ENCODE results near the gene CENPE.
"Not testable (repeated sequence)": the region's sequence is repeated elsewhere in the genome, so short reads cannot be mapped to it uniquely, and the experiment has no call there.

CENPE gene

DNA sequence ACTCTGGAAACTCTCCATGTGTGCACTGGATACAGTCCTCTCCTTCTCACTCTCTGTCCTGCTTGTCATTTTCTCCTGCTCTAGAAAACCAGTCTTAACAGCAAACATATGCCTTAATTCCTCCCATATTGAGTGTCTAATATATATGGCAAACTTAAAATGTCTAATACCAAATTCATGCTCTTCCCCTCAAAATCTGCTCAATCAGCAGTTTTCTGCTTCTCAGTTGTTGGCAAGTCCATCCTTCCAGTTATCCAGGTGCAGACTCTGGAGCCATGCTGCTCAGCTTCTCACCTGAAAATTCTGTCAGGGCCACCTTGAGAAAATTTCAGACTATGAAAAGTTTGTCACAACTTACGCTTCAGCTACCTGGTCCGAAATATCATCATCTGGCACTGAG, 3.1 kb upstream of the CENPE start:
- DNase-seq (ENCODE audit: low read depth), result no peak
- TF ChIP-seq, protein P1, sequence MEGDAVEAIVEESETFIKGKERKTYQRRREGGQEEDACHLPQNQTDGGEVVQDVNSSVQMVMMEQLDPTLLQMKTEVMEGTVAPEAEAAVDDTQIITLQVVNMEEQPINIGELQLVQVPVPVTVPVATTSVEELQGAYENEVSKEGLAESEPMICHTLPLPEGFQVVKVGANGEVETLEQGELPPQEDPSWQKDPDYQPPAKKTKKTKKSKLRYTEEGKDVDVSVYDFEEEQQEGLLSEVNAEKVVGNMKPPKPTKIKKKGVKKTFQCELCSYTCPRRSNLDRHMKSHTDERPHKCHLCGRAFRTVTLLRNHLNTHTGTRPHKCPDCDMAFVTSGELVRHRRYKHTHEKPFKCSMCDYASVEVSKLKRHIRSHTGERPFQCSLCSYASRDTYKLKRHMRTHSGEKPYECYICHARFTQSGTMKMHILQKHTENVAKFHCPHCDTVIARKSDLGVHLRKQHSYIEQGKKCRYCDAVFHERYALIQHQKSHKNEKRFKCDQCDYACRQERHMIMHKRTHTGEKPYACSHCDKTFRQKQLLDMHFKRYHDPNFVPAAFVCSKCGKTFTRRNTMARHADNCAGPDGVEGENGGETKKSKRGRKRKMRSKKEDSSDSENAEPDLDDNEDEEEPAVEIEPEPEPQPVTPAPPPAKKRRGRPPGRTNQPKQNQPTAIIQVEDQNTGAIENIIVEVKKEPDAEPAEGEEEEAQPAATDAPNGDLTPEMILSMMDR (IDR thresholded peaks at IDR 0.05; ENCODE audit: insufficient read depth, low read depth, low read length, missing control alignments), result no peak
- H3K4me3 ChIP-seq (ENCODE audit: low read length), result no peak overlapping the region

DNA sequence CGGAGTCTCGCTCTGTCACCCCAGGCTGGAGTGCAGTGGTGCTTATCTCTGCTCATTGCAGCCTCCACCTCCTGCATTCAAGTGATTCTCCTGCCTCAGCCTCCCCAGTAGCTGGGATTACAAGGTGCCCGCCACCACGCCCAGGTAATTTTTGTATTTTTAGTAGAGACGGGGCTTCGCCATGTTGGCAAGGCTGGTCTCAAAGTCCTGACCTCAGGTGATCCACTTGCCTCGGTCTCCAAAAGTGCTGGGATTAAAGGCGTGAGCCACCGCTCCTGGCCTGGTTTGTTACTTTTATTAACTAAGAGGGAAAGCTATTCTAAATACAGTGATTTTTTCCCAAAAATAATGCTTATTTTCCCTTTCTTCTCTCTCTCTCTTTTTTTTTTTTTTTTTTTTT, 866 bp upstream of the CENPE start:
- TF ChIP-seq, protein P1 (IDR thresholded peaks at IDR 0.05; ENCODE audit: insufficient read depth, low read depth, low read length, missing control alignments), result no peak
- no peak for DNase-seq (ENCODE audit: low read depth)
- peak overlapping the region; percentile 78 for H3K4me3 ChIP-seq (ENCODE audit: low read length)

DNA sequence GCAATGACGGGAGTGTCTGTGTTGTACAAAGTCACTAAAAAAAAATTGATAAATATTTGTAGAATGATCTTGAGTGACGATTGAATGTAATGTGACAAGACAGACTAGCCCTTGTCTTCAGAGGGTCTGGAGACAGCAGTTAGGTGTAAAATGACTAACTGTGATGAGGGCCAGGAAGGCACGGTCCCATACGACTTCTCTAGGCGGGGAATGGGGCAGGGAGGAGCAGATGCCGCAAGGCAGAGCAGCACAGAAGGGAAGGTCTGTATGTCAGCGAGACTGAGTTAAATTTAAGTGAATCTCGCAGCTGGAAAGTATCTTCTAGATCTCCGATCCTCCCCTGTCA, 405 bp downstream of the CENPE start:
- DNase-seq (ENCODE audit: low read depth), result no peak
- peak overlapping the region; percentile 78 for H3K4me3 ChIP-seq (ENCODE audit: low read length)
- TF ChIP-seq, protein P1 (IDR thresholded peaks at IDR 0.05; ENCODE audit: insufficient read depth, low read depth, low read length, missing control alignments), result no peak

- H3K4me3 ChIP-seq (ENCODE audit: low read length), result no peak overlapping the region
- TF ChIP-seq, protein P1 (IDR thresholded peaks at IDR 0.05; ENCODE audit: insufficient read depth, low read depth, low read length, missing control alignments), result no peak
- no peak for DNase-seq (ENCODE audit: low read depth)
These were observed 4.7 kb downstream of the CENPE start for GRCh38 chr4:103193457-103193856.

DNA sequence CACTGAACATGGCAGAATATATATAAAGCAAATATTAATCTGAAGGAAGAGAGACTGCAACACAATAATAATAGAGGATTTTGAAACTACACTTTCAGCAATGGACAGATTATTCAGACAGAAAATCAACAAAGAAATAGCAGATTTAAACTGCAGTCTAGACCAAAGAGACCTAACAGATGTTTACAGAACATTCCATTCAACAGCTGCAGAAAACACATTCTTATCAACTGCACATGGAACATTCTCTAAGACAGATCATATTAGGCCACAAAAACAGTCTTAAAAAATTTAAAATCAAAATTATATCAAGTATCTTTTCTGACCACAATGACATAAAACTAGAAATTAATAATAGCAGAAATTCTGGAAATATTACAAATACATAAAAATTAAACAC, 27.1 kb downstream of the CENPE start:
- TF ChIP-seq, protein P1 (IDR thresholded peaks at IDR 0.05; ENCODE audit: insufficient read depth, low read depth, low read length, missing control alignments), result no peak
- DNase-seq (ENCODE audit: low read depth), result no peak
- H3K4me3 ChIP-seq (ENCODE audit: low read length), result no peak overlapping the region

DNA sequence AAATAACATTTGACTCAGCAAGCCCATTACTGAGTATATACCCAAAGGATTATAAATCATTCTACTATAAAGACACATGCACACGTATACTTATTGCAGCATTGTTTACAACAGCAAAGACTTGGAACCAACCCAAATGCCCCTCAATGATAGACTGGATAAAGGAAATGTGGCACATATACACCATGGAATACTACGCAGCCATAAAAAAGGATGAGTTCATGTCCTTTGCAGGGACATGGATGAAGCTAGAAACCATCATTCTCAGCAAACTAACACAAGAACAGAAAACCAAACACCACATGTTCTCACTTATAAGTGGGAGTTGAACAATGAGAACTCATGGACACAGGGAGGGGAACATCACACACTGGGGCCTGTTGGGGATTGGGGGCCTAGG, 28.4 kb downstream of the CENPE start:
- DNase-seq (ENCODE audit: low read depth); H3K4me3 ChIP-seq (ENCODE audit: low read length): not testable (repeated sequence)

DNA sequence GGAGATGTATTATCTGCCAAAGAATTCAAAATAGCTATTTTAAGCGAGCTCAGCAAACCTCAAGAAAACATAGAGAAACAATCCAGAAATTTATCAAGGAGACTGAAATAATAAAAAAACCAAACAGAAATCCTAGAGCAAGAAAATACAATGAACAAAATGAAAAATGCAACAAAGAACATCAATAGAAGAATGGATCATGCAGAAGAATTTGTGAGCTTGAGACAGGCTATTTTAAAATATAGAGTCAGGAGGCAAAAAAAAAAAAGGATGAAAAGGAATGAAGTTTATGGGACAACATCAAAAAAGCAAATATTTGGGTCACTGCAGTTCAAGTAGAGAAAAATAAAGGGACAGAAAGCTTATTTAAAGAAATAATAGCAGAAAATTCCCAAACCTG, 29.1 kb downstream of the CENPE start:
- TF ChIP-seq, protein P1 (IDR thresholded peaks at IDR 0.05; ENCODE audit: insufficient read depth, low read depth, low read length, missing control alignments), result no peak
- no peak for DNase-seq (ENCODE audit: low read depth)
- H3K4me3 ChIP-seq (ENCODE audit: low read length), result no peak overlapping the region

DNA sequence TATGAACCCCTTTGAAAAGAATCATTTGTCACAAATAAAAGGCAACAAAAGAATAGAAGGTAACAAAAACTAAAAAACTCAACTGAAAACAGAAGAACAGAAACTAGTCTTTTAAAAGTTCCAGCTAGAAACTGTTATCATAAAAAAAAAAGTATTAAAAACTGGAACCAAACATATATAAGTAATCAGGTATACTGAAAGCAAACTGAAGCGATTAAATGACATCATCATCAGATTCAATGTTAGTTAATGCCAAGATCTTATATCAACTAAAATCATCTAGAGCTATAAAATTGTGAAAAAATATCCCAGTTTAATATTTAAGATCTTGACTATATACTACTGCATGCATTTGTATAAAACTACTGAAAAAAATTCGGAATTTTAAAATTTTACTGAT, 36.0 kb downstream of the CENPE start:
- DNase-seq (ENCODE audit: low read depth), result no peak

More for the DNA sequence above, 36.0 kb downstream of the CENPE start:
- TF ChIP-seq, protein P1 (IDR thresholded peaks at IDR 0.05; ENCODE audit: insufficient read depth, low read depth, low read length, missing control alignments), result no peak
- no peak overlapping the region for H3K4me3 ChIP-seq (ENCODE audit: low read length)

Data from epithelial cell of esophagus (primary cell).